NCI-H146 (cell line): ENCODE data around the gene RFC4.
"Not testable (repeated sequence)": the region's sequence is repeated elsewhere in the genome, so short reads cannot be mapped to it uniquely, and the experiment has no call there.

Source experiments
- DNase-seq: peaks from one replicate; lab custom pipeline; 2025; lab: John Stamatoyannopoulos, UW

The RFC4 gene

GRCh38 chr3:186824430-186825139 is 18.3 kb upstream of the RFC4 start:
- peak; percentile 98 for DNase-seq

GRCh38 chr3:186823386-186823785 is 17.1 kb upstream of the RFC4 start:
- DNase-seq = peak; percentile 29

- DNase-seq = not testable (repeated sequence)
These were observed 16.1 kb upstream of the RFC4 start for GRCh38 chr3:186822388-186822759.

GRCh38 chr3:186821429-186822387 is 15.4 kb upstream of the RFC4 start:
- DNase-seq = peak; percentile 60

- no peak for DNase-seq
These were observed 12.7 kb upstream of the RFC4 start for GRCh38 chr3:186818956-186819355.

- no peak for DNase-seq
These were observed 12.2 kb upstream of the RFC4 start for GRCh38 chr3:186818516-186818915.

- no peak for DNase-seq
These were observed 9.2 kb upstream of the RFC4 start for GRCh38 chr3:186815435-186815834.

- DNase-seq = no peak
These were observed 7.8 kb upstream of the RFC4 start for GRCh38 chr3:186814100-186814499.

GRCh38 chr3:186811313-186811712 is 5.0 kb upstream of the RFC4 start:
- DNase-seq = not testable (repeated sequence)

- no peak for DNase-seq
These were observed 4.2 kb upstream of the RFC4 start for GRCh38 chr3:186810336-186810996.

GRCh38 chr3:186807231-186807630 is 949 bp upstream of the RFC4 start:
- DNase-seq = peak; percentile 60

GRCh38 chr3:186803447-186803846 is 2.8 kb downstream of the RFC4 start:
- DNase-seq = not testable (repeated sequence)

- DNase-seq = no peak
These were observed 3.6 kb downstream of the RFC4 start for GRCh38 chr3:186802701-186803100.

- DNase-seq = no peak
These were observed 6.0 kb downstream of the RFC4 start for GRCh38 chr3:186800285-186800684.

GRCh38 chr3:186798239-186798874 is 7.9 kb downstream of the RFC4 start:
- DNase-seq = no peak

GRCh38 chr3:186790261-186790981 is 15.9 kb downstream of the RFC4 start:
- no peak for DNase-seq

GRCh38 chr3:186789554-186790260 is 16.6 kb downstream of the RFC4 start:
- no peak for DNase-seq

- no peak for DNase-seq
These were observed 17.6 kb downstream of the RFC4 start for GRCh38 chr3:186788482-186789370.

- DNase-seq = no peak
These were observed 18.4 kb downstream of the RFC4 start for GRCh38 chr3:186787642-186788481.
